Thyroid gland (tissue), 4 donors: ENCODE measurements around the gene MAGEE2. TPM values are rescaled to one million over a fixed set of nuclear protein-coding genes. Genes with fewer than 3 reads are reported as not detected.
A peak's percentile ranks its signal among the peaks of the same experiment; 100 is the strongest.
"Not testable (repeated sequence)": the region's sequence is repeated elsewhere in the genome, so short reads cannot be mapped to it uniquely, and the experiment has no call there.

Experiments used
- DNase-seq, 2 donors: peaks; one replicate each; pipeline ENCODE4 v3.0.0-alpha.2; 2019
- H3K27ac ChIP-seq, 3 donors: fragments of 200-600 bp; sonication (generic); 1 replicate in 2 of 3; 2 replicates in 1 of 3; pipeline ENCODE4 v1.5.1; 2016 to 2019; ENCODE audit warnings: mild to moderate bottlenecking in 1 of 3, moderate library complexity in 1 of 3
- H3K27me3 ChIP-seq: fragments of 200-600 bp; sonication (generic); one replicate; pipeline ENCODE4 v1.5.1; 2019
- H3K36me3 ChIP-seq, 2 donors: fragments of 200-600 bp; sonication (generic); one replicate each; pipeline ENCODE4 v1.5.1; 2016 to 2019
- H3K4me1 ChIP-seq, 2 donors: fragments of 200-600 bp; sonication (generic); one replicate each; pipeline ENCODE4 v1.5.1; 2017 to 2019
- H3K4me3 ChIP-seq, 3 donors: fragments of 200-600 bp; sonication (generic); replicated peaks in 1 of 3; 1 replicate in 2 of 3; 2 replicates in 1 of 3; pipeline ENCODE4 v1.5.1; 2016; ENCODE audit warnings: mild to moderate bottlenecking in 1 of 3
- H3K9me3 ChIP-seq: fragments of 200-600 bp; sonication (generic); one replicate; pipeline ENCODE4 v1.5.1; 2017
- CTCF ChIP-seq, 6 experiments: fragments of 200-600 bp in 3 of 6; fragments of 450-650 bp in 3 of 6; sonication (generic) in 3 of 6; IDR thresholded peaks; one replicate each; pipeline ENCODE4 v1.5.1; 2016 to 2019; ENCODE audit warnings: antibody characterized with exemption in 6 of 6, mild to moderate bottlenecking in 2 of 6, inconsistent platforms in 1 of 6, moderate library complexity in 1 of 6
- POLR2A ChIP-seq, 2 donors: fragments of 450-650 bp; IDR thresholded peaks; one replicate each; pipeline ENCODE4 v1.6.1; 2017; ENCODE audit warnings: antibody characterized with exemption in 2 of 2, mild to moderate bottlenecking in 2 of 2, moderate library complexity in 1 of 2
- WGBS, 2 donors: methylation state at CpG; one replicate each; pipeline ENCODE4 v1.1.5; 2017; 5-methylcytosine and 5-hydroxymethylcytosine counted together
- intact Hi-C: fragments of 100-400 bp; cut with DNase I; formaldehyde crosslinking; loops from one replicate; pipeline ENCODE4 v1.15.1; 2023
- total RNA-seq, 4 donors: library from RNA; depleted of rRNA; stranded (reverse); fragments of >200 nt; gene quantifications; one replicate each; pipeline ENCODE4 v1.2.3, GENCODE V29; 2016

Gene MAGEE2
- 1 to 10 TPM in 1 of 4 donors, not detected in 3; 1.1 TPM for total RNA-seq

GRCh38 chrX:75784680-75785491, at the start of gene MAGEE2:
Gene MAGEE2 (minus strand): TSS chrX:75785254. CDS start chrX:75785051, 203 bp downstream.
- H3K27me3 ChIP-seq: no peaks in the 10 kb centered on the region
- no peaks in the 10 kb centered on the region for H3K9me3 ChIP-seq
- TF ChIP-seq POLR2A (IDR thresholded peaks at IDR 0.05) (no peak), CTCF (IDR thresholded peaks at IDR 0.05) (no peak)
- no peaks in the 10 kb centered on the region for H3K4me1 ChIP-seq
- peak; percentile 5 for DNase-seq
- H3K4me3 ChIP-seq: no peak within 1 kb of the TSS
- intact Hi-C loops: no loop called here
- 9 to 36% methylated on average over 9 to 13 of the region's 36 CpGs for WGBS, 2 donors
- no peak within 1 kb of the TSS for H3K27ac ChIP-seq
- H3K36me3 ChIP-seq: no peaks in the 10 kb centered on the region

GRCh38 chrX:75786290-75786689, 1.2 kb upstream of the MAGEE2 start:
- no peaks in the 10 kb centered on the region for H3K27me3 ChIP-seq
- intact Hi-C loops: no loop called here
- H3K4me3 ChIP-seq: no peak overlapping the region
- no peak for TF ChIP-seq POLR2A (IDR thresholded peaks at IDR 0.05)
- 73 to 79% methylated on average over 5 of the region's 5 CpGs for WGBS, 2 donors
- DNase-seq: no peak
- H3K4me1 ChIP-seq: no peaks in the 10 kb centered on the region
- H3K36me3 ChIP-seq: no peaks in the 10 kb centered on the region
- no peak overlapping the region for H3K27ac ChIP-seq
- H3K9me3 ChIP-seq: no peaks in the 10 kb centered on the region

GRCh38 chrX:75781611-75782010, 3.4 kb downstream of the MAGEE2 start:
- H3K36me3 ChIP-seq: no peaks in the 10 kb centered on the region
- no peaks in the 10 kb centered on the region for H3K9me3 ChIP-seq
- intact Hi-C loops: no loop called here
- H3K27ac ChIP-seq: no peak overlapping the region
- H3K27me3 ChIP-seq: no peaks in the 10 kb centered on the region
- no peak for DNase-seq
- no peak for TF ChIP-seq CTCF (IDR thresholded peaks at IDR 0.05)
- TF ChIP-seq POLR2A (IDR thresholded peaks at IDR 0.05): no peak
- H3K4me3 ChIP-seq: no peak overlapping the region
- no peaks in the 10 kb centered on the region for H3K4me1 ChIP-seq
- WGBS, 2 donors: 14 to 23% methylated on average over 15 of the region's 15 CpGs

- intact Hi-C loops, H3K27me3 ChIP-seq, H3K27ac ChIP-seq, DNase-seq, H3K36me3 ChIP-seq, H3K4me3 ChIP-seq, H3K9me3 ChIP-seq, H3K4me1 ChIP-seq: not testable (repeated sequence)
- 93 to 95% methylated on average over 5 of the region's 5 CpGs for WGBS, 2 donors
Observed at GRCh38 chrX:75768063-75768462, 17.0 kb downstream of the MAGEE2 start.

GRCh38 chrX:75748431-75748830, 36.6 kb downstream of the MAGEE2 start:
- Histone ChIP-seq H3K9me3 (no peaks in the 10 kb centered on the region), H3K4me3 (no peak overlapping the region), H3K27ac (no peak overlapping the region), H3K4me1 (no peaks in the 10 kb centered on the region), H3K36me3 (no peaks in the 10 kb centered on the region), H3K27me3 (no peaks in the 10 kb centered on the region)
- DNase-seq: no peak
- TF ChIP-seq CTCF (IDR thresholded peaks at IDR 0.05) (no peak), POLR2A (IDR thresholded peaks at IDR 0.05) (no peak)
- intact Hi-C loops: no loop called here
- WGBS, 2 donors: 92 to 100% methylated on average over 2 of the region's 2 CpGs

GRCh38 chrX:75746891-75747639, 38.0 kb downstream of the MAGEE2 start:
- Histone ChIP-seq H3K27ac (no peak overlapping the region), H3K4me3 (peak overlapping the region in 2 of 3 donors; percentile 9 to 35), H3K4me1 (no peaks in the 10 kb centered on the region), H3K9me3 (no peaks in the 10 kb centered on the region), H3K36me3 (no peaks in the 10 kb centered on the region), H3K27me3 (no peaks in the 10 kb centered on the region)
- intact Hi-C loops: no loop called here
- 13 to 42% methylated on average over 4 to 30 of the region's 54 CpGs for WGBS, 2 donors
- no peak for TF ChIP-seq CTCF (IDR thresholded peaks at IDR 0.05)
- no peak for TF ChIP-seq POLR2A (IDR thresholded peaks at IDR 0.05)
- DNase-seq: peak; percentile 34 to 48
